Mammary epithelial cell (primary cell): ENCODE data around the gene USP22.

ENCODE experiments used
- CTCF ChIP-seq, 2 donors: IDR thresholded peaks in 1 of 2; conservative IDR thresholded peaks in 1 of 2; 2 replicates each; pipeline ENCODE4 v1.5.1; 2011 to 2012; ENCODE audit warnings: inconsistent platforms in 2 of 2, low read length in 2 of 2, mild to moderate bottlenecking in 2 of 2, control low read depth in 1 of 2, low read depth in 1 of 2; ENCODE audit not compliant: insufficient read depth in 1 of 2; ENCODE audit errors: extremely low read depth in 1 of 2
- EZH2 ChIP-seq: IDR thresholded peaks from 2 replicates; pipeline ENCODE4 v1.6.1; 2012; ENCODE audit warnings: low read length, inconsistent platforms, borderline replicate concordance

GRCh38 chr17:21029515-21029914 is 13.3 kb downstream of the USP22 start:
- no peak for TF ChIP-seq EZH2
- no peak for TF ChIP-seq CTCF (conservative IDR thresholded peaks at IDR 0.05 in 1 of 2, IDR thresholded peaks at IDR 0.05 in 1 of 2; ENCODE audit: extremely low read depth in 1 of 2, insufficient read depth in 1 of 2, low read depth in 1 of 2, low read length in 2 of 2)
